Stimulated activated CD8-positive, alpha-beta memory T cell treated with anti-CD3 and anti-CD28 coated beads, Interleukin-2, amount 100 ng/mL, for 48 hours (primary cell): ENCODE data around the gene CADM2.

Source experiments
- DNase-seq, 2 donors: peaks; one replicate each; pipeline ENCODE4 v3.0.0-alpha.2; 2020; ENCODE audit warnings: low read depth in 2 of 2

Gene CADM2

GRCh38 chr3:85800676-85801075 is 841.9 kb downstream of the CADM2 start:
- DNase-seq, result no peak

GRCh38 chr3:85801955-85802354 is 843.2 kb downstream of the CADM2 start:
- no peak for DNase-seq

- DNase-seq, result no peak
These were observed 850.0 kb downstream of the CADM2 start for GRCh38 chr3:85808755-85809154.

- no peak for DNase-seq
These were observed 862.5 kb downstream of the CADM2 start for GRCh38 chr3:85821130-85821756.

GRCh38 chr3:85835857-85836440 is 877.2 kb downstream of the CADM2 start:
- DNase-seq, result no peak

- no peak for DNase-seq
These were observed 878.6 kb downstream of the CADM2 start for GRCh38 chr3:85837402-85837801.

- no peak for DNase-seq
These were observed 880.1 kb downstream of the CADM2 start for GRCh38 chr3:85838921-85839320.

- DNase-seq, result no peak
These were observed 883.3 kb downstream of the CADM2 start for GRCh38 chr3:85842081-85842480.

- DNase-seq, result no peak
These were observed 888.2 kb downstream of the CADM2 start for GRCh38 chr3:85846940-85847339.

- no peak for DNase-seq
These were observed 892.3 kb downstream of the CADM2 start for GRCh38 chr3:85851071-85851470.

GRCh38 chr3:85853805-85854204 is 895.0 kb downstream of the CADM2 start:
- no peak for DNase-seq

- no peak for DNase-seq
These were observed 904.2 kb downstream of the CADM2 start for GRCh38 chr3:85862893-85863455.

GRCh38 chr3:85864896-85865295 is 906.1 kb downstream of the CADM2 start:
- DNase-seq, result no peak

- no peak for DNase-seq
These were observed 908.3 kb downstream of the CADM2 start for GRCh38 chr3:85867072-85867471.

GRCh38 chr3:85875589-85875988 is 916.8 kb downstream of the CADM2 start:
- no peak for DNase-seq

GRCh38 chr3:85877631-85878030 is 918.8 kb downstream of the CADM2 start:
- no peak for DNase-seq

- no peak for DNase-seq
These were observed 923.1 kb downstream of the CADM2 start for GRCh38 chr3:85881833-85882393.

GRCh38 chr3:85890043-85890555 is 931.3 kb downstream of the CADM2 start:
- DNase-seq, result no peak

GRCh38 chr3:85903434-85903833 is 944.6 kb downstream of the CADM2 start:
- no peak for DNase-seq

- DNase-seq, result no peak
These were observed 954.2 kb downstream of the CADM2 start for GRCh38 chr3:85912980-85913379.

- no peak for DNase-seq
These were observed 963.6 kb downstream of the CADM2 start for GRCh38 chr3:85922374-85922773.

- no peak for DNase-seq
These were observed 971.9 kb downstream of the CADM2 start for GRCh38 chr3:85930718-85931117.

- no peak for DNase-seq
These were observed 974.5 kb downstream of the CADM2 start for GRCh38 chr3:85933326-85933725.
